Measurements from ENCODE around the gene FAM174B. TPM values are rescaled to one million over a fixed set of nuclear protein-coding genes. Genes with fewer than 3 reads are reported as not detected.

The FAM174B gene
- total and polyA plus RNA-seq, 9 donors: 2.5 to 31.5 (median 15.4) TPM

GRCh38 chr15:92600856-92601255 lies 54.7 kb downstream of the FAM174B start:
- Histone ChIP-seq H3K4me1 (ENCODE audit: insufficient read depth) (no peaks in the 10 kb centered on the region), H3K36me3 (no peaks in the 10 kb centered on the region), H3K27ac (no peak overlapping the region), H3K4me3 (no peak overlapping the region), H3K27me3 (no peaks in the 10 kb centered on the region), H3K9me3 (no peaks in the 10 kb centered on the region)
- intact Hi-C loops (cut with DNase I): no loop called here
- DNase-seq: no peak
- TF ChIP-seq CTCF (IDR thresholded peaks at IDR 0.05) (no peak), EP300 (IDR thresholded peaks at IDR 0.05) (no peak), POLR2A (IDR thresholded peaks at IDR 0.05) (no peak)
- 67 to 80% (median 70%) methylated on average over 3 of the region's 3 CpGs for WGBS, 3 donors

- H3K27me3 ChIP-seq: no peaks in the 10 kb centered on the region
- H3K36me3 ChIP-seq: no peaks in the 10 kb centered on the region
- no peak overlapping the region for H3K27ac ChIP-seq
- intact Hi-C loops (cut with DNase I): no loop called here
- DNase-seq: no peak
- no peak overlapping the region for H3K4me3 ChIP-seq
- 18 to 26% (median 25%) methylated on average over 4 of the region's 4 CpGs for WGBS, 3 donors
- TF ChIP-seq CTCF (IDR thresholded peaks at IDR 0.05) (no peak), POLR2A (IDR thresholded peaks at IDR 0.05) (no peak), EP300 (IDR thresholded peaks at IDR 0.05) (no peak)
- H3K4me1 ChIP-seq (ENCODE audit: insufficient read depth): peaks cover 2% of the 10 kb centered on the region
- H3K9me3 ChIP-seq: no peaks in the 10 kb centered on the region
These were observed 56.1 kb downstream of the FAM174B start for GRCh38 chr15:92599394-92599970.

- no peak overlapping the region for H3K27ac ChIP-seq
These were observed 58.0 kb downstream of the FAM174B start for GRCh38 chr15:92597548-92597947.

GRCh38 chr15:92596623-92597022 lies 59.0 kb downstream of the FAM174B start:
- Histone ChIP-seq H3K4me3 (no peak overlapping the region), H3K27me3 (no peaks in the 10 kb centered on the region), H3K9me3 (no peaks in the 10 kb centered on the region), H3K36me3 (no peaks in the 10 kb centered on the region), H3K27ac (no peak overlapping the region), H3K4me1 (ENCODE audit: insufficient read depth) (peaks cover 2% of the 10 kb centered on the region)
- intact Hi-C loops (cut with DNase I): no loop called here
- DNase-seq: no peak
- 78 to 85% (median 79%) methylated on average over 5 of the region's 5 CpGs for WGBS, 3 donors
- TF ChIP-seq CTCF (IDR thresholded peaks at IDR 0.05): no peak
- TF ChIP-seq EP300 (IDR thresholded peaks at IDR 0.05): no peak

More at GRCh38 chr15:92597548-92597947, 58.0 kb downstream of the FAM174B start:
- no peaks in the 10 kb centered on the region for H3K9me3 ChIP-seq
- DNase-seq: no peak
- TF ChIP-seq POLR2A (IDR thresholded peaks at IDR 0.05): no peak
- TF ChIP-seq EP300 (IDR thresholded peaks at IDR 0.05): no peak
- TF ChIP-seq CTCF (IDR thresholded peaks at IDR 0.05): no peak
- H3K4me3 ChIP-seq: no peak overlapping the region
- H3K36me3 ChIP-seq: no peaks in the 10 kb centered on the region
- no peaks in the 10 kb centered on the region for H3K27me3 ChIP-seq
- WGBS, 3 donors: 82 to 86% (median 84%) methylated on average over 6 of the region's 6 CpGs
- peaks cover 2% of the 10 kb centered on the region for H3K4me1 ChIP-seq (ENCODE audit: insufficient read depth)
- intact Hi-C loops (cut with DNase I): no loop called here

Data from ovary (tissue), 9 donors.